ENCODE measurements around the gene CPXM2. TPM values are rescaled to one million over a fixed set of nuclear protein-coding genes. Genes with fewer than 3 reads are reported as not detected.

Gene CPXM2
- total RNA-seq, 6 donors from 2014 or later, result 0.61 to 10.2 (median 3.1) TPM

- TF ChIP-seq EP300 (IDR thresholded peaks at IDR 0.05) (no peak), POLR2A (IDR thresholded peaks at IDR 0.05) (no peak), POLR2AphosphoS5 (IDR thresholded peaks at IDR 0.05) (no peak)
- TF ChIP-seq, protein P1, sequence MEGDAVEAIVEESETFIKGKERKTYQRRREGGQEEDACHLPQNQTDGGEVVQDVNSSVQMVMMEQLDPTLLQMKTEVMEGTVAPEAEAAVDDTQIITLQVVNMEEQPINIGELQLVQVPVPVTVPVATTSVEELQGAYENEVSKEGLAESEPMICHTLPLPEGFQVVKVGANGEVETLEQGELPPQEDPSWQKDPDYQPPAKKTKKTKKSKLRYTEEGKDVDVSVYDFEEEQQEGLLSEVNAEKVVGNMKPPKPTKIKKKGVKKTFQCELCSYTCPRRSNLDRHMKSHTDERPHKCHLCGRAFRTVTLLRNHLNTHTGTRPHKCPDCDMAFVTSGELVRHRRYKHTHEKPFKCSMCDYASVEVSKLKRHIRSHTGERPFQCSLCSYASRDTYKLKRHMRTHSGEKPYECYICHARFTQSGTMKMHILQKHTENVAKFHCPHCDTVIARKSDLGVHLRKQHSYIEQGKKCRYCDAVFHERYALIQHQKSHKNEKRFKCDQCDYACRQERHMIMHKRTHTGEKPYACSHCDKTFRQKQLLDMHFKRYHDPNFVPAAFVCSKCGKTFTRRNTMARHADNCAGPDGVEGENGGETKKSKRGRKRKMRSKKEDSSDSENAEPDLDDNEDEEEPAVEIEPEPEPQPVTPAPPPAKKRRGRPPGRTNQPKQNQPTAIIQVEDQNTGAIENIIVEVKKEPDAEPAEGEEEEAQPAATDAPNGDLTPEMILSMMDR (IDR thresholded peaks at IDR 0.05), result no peak
- Histone ChIP-seq H3K27me3 (no peaks in the 10 kb centered on the region), H3K4me3 (no peak overlapping the region), H3K9me3 (no peaks in the 10 kb centered on the region), H3K4me1 (no peaks in the 10 kb centered on the region), H3K36me3 (no peaks in the 10 kb centered on the region), H3K27ac (no peak overlapping the region)
- ATAC-seq (ENCODE audit: low FRiP score in 2 of 2), result no peak
- WGBS, 2 donors, result 83 to 86% methylated on average over 8 of the region's 8 CpGs
- no peak for DNase-seq
These were observed 187.5 kb downstream of the CPXM2 start for GRCh38 chr10:123704076-123704475.

DNA sequence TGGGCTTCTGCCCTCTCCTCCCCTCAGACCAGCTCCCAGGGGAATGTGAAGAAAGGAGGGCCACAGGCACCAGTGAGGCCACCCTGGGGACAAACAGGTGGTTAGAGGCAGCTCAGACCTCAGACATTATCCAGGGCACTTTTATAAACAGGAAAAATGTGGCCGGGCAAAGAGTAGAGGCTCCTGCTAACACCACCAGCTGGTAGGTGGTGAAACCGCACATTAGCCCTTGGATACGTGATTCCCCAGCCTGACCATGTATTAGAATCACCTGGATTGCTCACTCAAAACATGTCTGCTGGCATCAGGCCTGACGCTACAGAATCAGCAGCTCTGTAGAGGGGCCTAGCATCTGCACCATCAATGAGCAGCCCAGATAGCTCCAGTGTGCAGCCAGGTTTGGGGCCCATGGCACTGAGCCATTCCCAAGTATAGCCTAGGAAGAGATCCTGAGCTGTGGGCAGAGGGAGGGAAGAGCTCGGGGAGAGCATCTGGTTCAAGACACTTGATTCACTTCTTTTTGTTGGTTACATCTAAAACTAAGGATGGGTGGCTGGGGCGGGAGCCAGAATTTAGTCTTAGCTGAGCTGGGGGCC, 188.3 kb downstream of the CPXM2 start:
- DNase-seq (no peak), ATAC-seq (ENCODE audit: low FRiP score in 2 of 2) (no peak)
- H3K4me1 ChIP-seq, result no peaks in the 10 kb centered on the region
- TF ChIP-seq POLR2A (IDR thresholded peaks at IDR 0.05) (no peak), EP300 (IDR thresholded peaks at IDR 0.05) (no peak), POLR2AphosphoS5 (IDR thresholded peaks at IDR 0.05) (no peak)
- TF ChIP-seq, protein P1 (IDR thresholded peaks at IDR 0.05), result no peak
- no peaks in the 10 kb centered on the region for H3K27me3 ChIP-seq
- no peaks in the 10 kb centered on the region for H3K36me3 ChIP-seq
- H3K27ac ChIP-seq, result no peak overlapping the region
- H3K9me3 ChIP-seq, result no peaks in the 10 kb centered on the region
- WGBS, 2 donors, result 67 to 72% methylated on average over 2 to 6 of the region's 6 CpGs
- H3K4me3 ChIP-seq, result no peak overlapping the region

Other genes starting within 250 kb of the CPXM2 start
- not detected for gene GPR26, start 225.5 kb downstream of the CPXM2 start, total RNA-seq
- 10 to 100 TPM; 16.1 to 54.5 (median 27.3) TPM for gene CHST15, start 201.8 kb upstream of the CPXM2 start, total RNA-seq